GM19324 (cell line): ENCODE data around the gene TASP1.
"Not testable (repeated sequence)": the region's sequence is repeated elsewhere in the genome, so short reads cannot be mapped to it uniquely, and the experiment has no call there.

Source experiments
- ATAC-seq: cut with Tn5 transposase; IDR thresholded peaks from one replicate; pipeline ENCODE4 v1.9.1; 2021; ENCODE audit warnings: mild to moderate bottlenecking, moderate library complexity; ENCODE audit not compliant: unreplicated experiment, low FRiP score

The TASP1 gene

DNA sequence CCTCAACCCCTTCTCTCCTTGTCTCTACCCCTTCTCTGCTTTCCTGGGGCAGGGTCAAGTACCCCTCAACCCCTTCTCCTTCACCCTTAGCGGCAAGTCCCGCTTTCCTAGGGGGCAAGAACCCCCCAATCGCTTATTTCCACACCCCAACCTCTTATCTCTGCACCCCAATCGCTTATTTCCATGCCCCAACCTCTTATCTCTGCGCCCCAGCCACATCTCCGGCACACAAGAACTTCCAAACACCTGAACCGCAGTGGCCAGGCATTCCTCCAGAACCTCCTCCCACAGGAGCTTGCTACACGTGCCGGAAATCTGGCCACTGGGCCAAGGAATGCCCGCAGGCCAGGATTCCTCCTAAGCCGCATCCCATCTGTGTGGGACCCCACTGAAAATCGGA, 279.8 kb downstream of the TASP1 start:
- ATAC-seq, result not testable (repeated sequence)

DNA sequence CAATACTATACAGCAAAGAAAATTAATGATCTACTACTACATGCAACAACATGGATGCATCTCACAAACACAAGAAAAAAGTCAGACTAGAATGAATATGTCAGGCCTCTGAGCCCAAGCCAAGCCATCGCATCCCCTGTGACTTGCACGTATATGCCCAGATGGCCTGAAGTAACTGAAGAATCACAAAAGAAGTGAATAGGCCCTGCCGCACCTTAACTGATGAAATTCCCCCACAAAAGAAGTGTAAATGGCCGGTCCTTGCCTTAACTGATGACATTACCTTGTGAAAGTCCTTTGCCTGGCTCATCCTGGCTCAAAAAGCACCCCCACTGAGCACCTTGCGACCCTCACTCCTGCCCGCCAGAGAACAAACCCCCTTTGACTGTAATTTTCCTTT, 280.9 kb downstream of the TASP1 start:
- ATAC-seq, result not testable (repeated sequence)

DNA sequence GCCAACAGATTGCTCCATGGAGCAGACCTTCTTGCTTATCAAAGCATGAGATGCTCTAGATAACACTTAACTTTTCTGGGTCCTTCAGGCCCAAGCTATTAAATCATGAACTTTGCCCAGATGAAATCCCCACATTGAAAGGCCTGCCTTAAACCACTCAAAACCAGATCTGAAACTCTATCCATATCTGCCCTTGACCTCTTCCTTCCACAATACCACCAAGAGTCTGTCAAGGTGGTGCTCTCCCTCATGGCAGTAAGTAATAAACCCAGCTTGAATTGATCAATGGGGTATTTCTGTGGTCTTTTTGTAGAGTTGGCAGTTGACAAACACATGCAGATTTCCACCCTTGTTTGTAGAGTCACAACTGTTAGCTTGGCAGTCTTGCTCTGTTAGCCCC, 282.1 kb downstream of the TASP1 start:
- ATAC-seq, result no peak

DNA sequence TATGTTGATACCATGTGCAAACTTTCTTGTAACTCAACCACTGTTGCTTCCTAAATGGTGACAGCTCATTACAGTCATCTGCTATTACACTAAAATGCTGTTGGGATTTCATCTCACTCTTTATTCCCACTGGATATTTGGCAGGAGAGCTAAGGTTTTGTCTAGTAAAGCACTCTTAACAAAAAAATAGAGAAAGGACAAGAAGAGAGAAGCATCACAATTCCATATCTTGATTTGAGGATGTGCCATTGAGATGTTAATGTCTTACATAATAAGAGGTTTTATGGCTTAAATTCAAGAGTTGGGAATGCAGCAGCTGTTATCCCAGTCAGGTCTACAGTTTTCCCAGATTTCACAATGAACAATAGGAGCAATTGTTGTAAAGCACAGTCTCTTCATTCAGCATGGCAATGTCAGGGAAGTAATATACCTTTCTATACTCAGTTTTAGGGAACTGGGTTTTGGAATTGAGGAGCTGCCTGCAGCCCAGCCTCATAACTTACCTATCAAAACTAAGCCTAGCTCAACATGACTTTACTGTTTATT, 282.7 kb downstream of the TASP1 start:
- ATAC-seq, result no peak

DNA sequence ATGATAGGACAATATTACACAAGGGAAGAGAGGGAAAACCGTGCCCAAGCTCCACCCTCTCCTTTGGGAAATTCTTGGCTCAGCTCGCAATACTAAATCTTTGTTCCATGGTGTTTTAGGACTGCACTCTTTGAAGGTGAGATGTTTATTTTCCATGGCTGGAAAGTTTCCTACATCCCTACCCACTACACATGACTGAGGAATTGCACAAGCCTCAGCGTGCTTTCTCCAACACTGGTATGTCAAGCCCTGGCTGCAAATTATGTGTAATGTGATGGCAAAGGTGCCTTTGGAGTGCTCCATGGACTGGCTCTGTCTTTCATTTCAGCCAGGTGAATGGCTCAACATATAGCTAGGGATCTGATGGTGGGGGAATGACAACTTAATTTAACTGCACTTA, 283.3 kb downstream of the TASP1 start:
- no peak for ATAC-seq

DNA sequence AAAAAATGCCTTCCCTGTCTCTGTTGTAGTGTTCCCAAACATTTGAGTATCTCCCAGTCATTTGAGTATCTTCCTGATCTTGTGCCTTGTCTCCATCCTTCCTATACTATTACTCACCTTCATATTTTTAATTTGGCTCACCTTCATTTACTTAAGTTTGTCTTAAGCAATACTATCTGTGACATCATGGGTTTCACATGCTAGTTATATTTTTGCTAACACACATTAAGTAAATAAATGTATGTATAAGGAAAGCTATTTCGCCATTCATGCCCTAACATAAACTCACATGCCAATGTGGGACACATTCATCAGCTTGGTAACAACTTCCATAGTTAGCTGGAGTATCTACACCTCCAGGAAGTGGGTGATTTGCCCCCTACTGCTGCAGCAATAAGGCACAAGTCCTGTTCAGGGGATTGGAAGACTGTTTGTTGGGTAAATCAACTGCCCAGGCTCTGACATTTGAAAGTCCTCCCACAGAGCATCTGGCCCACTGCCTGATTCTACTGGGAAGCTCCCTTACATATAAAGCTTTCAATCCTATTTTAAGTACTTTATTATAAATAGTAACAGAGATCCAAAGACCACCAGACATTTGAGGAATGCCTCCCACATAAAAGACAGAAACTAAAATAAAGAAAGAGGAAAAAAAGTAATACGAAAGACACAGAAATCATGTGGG, 285.3 kb downstream of the TASP1 start:
- ATAC-seq, result no peak

DNA sequence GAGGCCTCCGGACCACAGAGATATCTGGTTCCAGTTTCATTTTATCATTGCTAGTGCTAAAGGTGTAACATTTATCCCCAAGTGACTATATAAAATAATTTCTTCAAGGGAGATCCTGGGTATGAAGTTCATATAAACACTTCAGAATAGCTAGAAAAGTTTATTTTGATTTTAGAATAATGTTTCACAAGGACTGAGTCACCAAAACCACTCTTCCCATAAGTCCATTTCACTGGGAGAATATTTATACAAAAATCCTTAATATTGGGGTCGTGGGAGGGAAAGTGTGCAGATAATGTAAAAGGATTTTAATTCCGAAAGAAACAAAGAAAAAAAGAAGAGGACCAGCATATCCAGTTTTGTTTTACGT, 289.5 kb downstream of the TASP1 start:
- no peak for ATAC-seq

DNA sequence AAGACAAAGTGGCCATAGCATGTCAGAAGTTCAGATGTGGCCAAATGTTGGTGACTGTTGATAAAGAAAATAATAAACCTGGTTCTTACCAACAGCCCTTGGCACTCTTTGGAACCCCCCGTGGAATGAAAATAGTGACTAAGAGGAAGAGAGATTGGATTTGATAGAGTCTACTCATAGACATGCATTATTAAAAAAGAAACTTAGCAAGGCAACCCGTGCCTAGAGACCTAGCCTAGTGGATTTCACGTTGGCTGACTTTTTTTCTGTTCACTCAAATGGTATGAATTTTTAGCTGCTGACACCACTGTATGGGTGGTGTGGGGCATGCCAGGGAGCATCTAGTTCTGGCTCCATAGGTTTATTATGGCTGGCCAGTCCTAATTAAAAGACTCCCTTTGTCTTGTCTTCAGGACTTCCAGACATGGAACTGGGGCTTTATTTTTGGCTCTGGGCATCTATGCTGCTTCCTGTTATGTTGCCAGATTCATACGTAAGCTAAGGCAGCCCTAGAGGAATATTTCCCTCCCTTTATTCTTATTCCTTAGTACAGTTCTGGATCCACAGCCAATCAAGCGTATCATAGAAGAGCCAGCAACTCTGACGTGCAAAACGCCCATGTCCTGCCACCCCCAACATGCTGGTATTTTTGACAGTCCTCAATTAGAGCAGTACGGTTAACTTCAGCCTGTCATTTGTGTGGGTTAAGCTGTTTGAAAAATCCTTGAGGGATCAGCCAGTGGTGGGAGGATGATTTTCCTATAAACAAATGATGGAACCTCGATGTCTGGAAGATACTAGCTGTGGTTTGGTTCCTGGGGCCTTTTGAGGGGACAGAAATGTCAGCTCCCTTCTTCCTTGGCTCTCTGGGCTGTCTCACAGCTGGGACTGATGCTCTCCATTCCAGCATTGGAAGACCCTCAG, 290.2 kb downstream of the TASP1 start:
- no peak for ATAC-seq

DNA sequence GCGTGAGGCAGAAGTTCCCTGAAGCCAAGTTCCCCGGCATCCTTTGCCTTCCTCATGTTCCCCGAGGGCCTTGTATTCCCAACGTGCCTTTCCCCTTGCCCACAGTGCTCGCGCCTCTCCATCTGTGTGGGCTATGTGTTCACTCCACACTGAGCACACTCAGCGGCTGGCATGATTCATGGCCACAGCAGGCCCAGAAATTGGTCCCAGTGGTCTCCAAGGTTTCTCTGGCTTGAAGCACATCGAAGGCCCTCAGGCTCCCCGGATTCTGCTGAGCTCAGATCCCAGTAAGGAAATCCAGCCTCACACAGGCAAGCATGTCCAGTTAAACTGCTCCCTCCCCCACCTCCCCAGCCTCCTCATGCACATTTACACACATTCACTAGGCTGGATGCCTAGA, 294.1 kb downstream of the TASP1 start:
- no peak for ATAC-seq

DNA sequence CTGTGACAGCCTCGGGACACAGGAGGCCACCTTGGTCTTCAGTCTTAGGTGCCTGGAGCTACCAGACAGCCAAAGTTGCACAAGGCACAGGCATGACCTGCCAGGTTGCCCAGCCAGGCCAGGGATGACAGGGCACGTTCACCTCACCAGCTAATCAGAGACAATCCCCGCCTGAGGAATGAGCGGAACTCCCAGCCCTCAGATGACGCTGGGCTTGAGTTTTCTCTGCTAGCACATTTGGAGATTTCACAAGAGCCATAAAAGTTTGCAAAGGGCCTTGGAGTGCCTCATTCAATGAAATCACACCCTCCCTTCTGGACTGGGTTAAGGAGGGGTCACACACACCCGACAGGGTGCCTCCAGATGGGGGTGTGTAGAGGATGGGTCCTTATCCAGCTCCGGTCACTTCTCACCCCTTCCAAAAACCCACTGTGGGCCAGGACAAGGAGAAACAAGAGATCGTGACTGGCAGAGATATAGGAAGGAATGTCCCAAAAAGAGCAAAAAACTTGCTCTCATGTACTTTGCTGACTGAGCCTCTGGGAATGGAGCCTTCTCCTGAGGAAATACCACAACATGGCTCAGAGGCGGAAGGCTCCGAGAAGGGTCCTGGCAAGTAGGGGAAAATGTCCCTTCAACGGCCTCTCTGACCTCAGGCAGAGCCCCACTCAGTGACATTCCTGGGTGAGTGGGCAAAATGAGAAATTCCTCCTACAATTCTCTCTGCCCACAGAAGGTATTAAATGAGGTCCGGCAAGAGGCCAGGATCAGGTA, 296.1 kb downstream of the TASP1 start:
- ATAC-seq, result no peak

DNA sequence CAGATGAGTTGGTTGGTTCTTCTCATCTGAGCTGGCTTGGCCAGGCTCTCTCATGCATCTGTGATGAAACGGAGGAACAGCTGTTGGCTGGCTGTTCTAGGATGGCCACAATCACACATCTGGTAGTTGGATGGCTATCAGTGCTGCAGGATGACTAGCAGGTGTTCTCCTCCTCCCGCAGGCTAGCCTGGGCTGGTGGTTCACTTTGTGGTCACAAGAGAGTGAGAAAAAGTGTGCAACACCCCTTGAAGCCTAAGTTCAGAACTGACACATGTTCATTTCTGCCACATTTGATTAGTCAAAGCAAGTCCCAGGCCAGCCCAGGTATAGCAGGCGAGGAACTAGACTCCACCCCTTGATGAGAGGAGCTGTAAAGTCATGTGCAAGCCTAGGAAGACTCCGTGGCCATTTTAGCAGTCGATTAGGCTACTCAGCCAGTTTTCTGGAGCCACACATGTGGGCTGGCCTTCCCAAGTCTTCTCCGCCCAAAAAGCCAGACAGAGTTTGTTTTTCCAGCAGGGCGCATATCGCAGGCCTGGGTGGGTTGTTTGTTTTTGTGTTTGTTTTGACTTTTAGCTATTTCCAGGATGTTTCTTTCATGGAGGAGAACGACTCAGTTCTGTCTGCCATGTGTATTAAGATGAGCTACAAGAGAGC, 296.9 kb downstream of the TASP1 start:
- no peak for ATAC-seq

DNA sequence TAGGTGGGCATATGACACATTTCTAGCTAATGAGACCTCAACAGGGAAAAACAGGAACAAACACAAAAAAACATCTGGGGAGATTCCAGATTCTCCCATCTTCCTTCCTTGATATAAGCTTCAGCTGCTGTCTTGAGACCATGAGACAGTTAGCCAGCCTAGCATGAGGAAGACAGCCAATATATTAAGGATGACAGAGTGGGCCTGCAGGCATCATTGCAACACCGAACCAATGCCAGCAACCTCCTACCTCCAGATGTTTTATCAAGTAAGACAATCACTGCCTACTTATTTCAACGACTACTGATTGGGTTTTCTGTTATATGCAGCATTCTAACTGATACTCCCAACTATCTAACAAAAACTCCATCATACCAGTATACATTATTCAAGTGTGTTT, 298.6 kb downstream of the TASP1 start:
- no peak for ATAC-seq
